SIG-M5 treated with dmso at 0.1 percent for 504 hours (cell line): ENCODE measurements around the gene SELENBP1.
"Not testable (repeated sequence)": the region's sequence is repeated elsewhere in the genome, so short reads cannot be mapped to it uniquely, and the experiment has no call there.

Experiments used
- DNase-seq: peaks from one replicate; lab custom pipeline; 2025; ENCODE audit not compliant: unreplicated experiment; lab: John Stamatoyannopoulos, UW

SELENBP1 gene

DNA sequence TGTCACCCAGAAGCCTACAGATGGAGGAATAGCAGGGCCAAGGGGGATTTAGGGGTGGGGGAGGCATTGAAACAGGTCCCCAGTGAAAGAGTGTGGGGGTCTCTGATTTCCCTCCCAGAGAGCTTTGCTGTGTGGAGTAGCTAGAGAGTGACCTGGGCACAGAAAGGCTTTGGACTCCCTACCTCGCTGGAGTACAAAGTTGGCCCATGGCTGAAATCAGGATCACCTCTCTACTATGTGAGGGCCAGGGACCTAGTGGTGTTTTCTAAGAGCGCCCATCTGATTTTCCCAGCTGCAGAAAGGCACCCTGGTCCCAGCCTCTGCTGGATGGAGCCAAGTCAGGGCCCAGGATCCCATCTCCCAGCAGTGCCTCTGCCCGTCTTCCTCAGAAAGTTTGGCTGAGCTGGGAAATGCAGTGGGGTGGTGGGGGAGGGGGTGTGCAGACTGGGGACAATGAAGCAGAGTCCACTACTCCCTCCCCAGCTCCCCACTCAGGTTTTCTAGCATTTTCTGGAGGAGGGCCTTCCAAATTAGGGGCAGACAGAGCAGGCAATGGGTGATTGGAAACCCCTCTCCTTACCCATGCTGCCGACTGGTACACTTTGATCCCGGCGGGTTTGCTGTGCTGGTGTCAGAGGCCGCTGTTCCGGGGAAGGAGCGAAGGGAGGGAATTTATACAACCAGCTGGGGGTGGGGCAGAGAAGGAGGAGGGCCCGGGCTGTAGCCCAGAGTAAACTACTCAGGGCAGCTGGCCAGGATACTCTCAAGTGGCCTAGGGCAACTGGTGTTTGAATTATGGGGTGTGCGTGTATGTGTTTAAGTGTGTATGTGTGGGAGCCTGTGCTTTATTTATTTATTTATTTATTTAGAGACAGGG, at the start of gene SELENBP1:
SELENBP1 (minus strand) TSS at position 648 of the 877 bp plus-strand sequence; CDS start at position 584, 64 bp downstream.
- DNase-seq, result peak; percentile 57

DNA sequence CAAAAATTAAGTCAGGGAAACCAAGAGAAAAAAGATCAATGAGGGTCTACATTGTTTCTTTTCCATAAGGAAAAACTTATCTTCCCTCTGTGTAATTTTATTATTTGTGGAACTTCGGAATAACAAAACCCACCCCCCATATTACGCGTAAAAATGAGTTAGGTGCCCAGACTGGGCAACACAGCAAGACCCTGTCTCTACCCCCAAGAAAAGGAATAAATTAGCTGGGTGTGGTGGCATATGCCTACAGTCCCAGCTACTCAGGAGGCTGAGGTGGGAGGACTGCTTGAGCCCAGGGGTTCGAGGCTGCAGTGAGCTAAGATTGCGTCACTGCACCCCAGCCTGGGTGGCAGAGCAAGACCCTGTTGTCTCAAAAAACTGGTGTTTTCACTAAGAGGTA, 47.3 kb upstream of the SELENBP1 start:
- DNase-seq, result no peak

DNA sequence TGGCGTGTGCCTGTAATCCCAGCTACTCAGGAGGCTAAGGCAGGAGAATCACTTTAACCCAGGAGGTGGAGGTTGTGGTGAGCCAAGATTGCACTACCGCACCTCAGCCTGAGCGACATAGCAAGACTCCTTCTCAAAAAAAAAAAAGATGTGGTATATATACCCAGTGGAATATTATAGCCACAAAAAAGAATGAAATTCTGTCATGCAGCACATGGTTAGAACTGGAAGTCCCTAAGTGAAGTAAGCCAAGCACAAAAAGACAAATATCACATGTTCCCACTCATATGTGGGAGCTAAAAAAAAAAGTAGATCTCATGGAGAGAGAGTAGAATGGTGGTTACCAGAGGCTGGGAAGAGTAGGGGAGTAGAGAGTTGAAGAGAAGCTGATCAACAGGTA, 45.6 kb upstream of the SELENBP1 start:
- no peak for DNase-seq

- DNase-seq, result peak; percentile 28
Observed at GRCh38 chr1:151416231-151416630, 43.7 kb upstream of the SELENBP1 start.

GRCh38 chr1:151411884-151412283, 39.4 kb upstream of the SELENBP1 start:
- DNase-seq, result no peak

GRCh38 chr1:151408891-151409290, 36.4 kb upstream of the SELENBP1 start:
- DNase-seq, result no peak

GRCh38 chr1:151407304-151407703, 34.8 kb upstream of the SELENBP1 start:
- DNase-seq, result no peak

DNA sequence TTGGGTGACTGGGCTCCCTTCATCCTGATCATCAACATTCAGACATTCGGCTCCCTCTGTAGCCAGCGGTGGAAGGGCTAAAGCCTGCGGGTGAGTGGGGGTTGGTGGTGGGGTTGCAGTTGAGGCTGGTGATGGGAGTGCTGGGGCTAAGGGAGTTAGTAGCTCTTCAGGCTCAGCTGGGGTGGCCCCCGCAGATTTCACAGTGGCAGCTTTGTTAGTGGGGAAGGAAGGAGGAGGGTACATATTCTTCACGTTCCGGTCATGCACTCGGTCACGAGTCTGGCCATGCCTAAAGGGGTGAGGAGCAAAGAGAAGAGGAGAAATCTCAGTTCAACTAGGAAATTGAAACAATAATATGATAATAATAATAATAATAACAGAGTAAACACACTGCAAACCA, 33.7 kb upstream of the SELENBP1 start:
- DNase-seq, result no peak

DNA sequence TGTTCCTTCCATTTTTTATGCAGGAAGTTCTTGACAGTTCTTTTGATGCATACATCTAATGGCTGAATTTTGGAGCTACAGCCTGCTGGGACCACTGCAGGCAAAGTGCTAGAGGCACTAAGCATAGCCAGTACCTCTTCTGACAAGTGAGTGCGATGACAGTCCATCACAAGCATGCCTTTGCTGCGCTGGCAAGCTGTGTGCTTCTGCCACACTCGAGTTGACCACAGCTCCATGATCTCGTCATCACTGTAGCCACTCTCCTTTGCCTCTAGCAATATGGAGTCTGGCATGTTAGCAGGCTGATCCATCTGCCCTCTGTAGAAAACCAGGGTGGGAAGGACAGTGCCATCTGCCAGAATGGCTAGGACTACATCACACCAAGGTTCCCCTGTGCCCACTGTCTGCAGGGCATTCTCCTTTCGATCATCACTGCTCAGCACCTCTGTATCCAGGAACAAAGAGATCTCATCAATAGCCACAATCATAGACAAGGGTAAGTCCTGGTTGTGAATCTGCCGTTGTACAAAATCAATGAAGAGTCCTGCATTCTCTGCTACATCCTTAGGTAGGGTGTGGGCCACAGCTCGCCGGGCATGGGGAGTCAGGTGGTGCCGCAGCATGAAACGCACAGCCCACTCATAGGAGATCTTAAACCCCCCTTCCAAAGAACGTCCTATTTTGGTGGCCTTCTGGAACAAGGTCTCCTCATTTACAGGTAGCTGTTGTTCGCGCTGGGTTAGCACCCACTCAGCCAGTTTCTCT, 32.9 kb upstream of the SELENBP1 start:
- DNase-seq, result no peak

- no peak for DNase-seq
Observed at GRCh38 chr1:151403612-151404011, 31.1 kb upstream of the SELENBP1 start.

DNA sequence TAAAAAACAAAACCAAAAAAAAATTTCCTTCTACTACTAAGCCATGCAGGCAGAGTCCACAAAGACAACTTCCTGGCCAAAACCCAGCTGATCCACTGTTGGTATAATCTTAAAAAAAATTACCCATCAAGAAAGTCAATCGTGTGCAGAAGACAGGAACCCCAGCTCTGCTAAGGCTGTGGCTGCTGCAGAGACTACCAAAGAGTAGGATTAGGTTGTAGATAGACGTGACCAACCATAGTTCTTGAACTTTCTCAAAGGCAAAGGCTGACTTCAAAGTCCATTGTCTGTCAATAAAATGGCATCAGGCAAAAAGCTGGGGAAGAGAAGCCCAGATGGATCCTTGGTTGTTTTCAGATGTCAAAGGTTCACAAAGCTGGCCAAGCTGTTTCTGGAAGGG, 30.3 kb upstream of the SELENBP1 start:
- no peak for DNase-seq

- DNase-seq, result no peak
Observed at GRCh38 chr1:151401860-151402259, 29.4 kb upstream of the SELENBP1 start.

DNA sequence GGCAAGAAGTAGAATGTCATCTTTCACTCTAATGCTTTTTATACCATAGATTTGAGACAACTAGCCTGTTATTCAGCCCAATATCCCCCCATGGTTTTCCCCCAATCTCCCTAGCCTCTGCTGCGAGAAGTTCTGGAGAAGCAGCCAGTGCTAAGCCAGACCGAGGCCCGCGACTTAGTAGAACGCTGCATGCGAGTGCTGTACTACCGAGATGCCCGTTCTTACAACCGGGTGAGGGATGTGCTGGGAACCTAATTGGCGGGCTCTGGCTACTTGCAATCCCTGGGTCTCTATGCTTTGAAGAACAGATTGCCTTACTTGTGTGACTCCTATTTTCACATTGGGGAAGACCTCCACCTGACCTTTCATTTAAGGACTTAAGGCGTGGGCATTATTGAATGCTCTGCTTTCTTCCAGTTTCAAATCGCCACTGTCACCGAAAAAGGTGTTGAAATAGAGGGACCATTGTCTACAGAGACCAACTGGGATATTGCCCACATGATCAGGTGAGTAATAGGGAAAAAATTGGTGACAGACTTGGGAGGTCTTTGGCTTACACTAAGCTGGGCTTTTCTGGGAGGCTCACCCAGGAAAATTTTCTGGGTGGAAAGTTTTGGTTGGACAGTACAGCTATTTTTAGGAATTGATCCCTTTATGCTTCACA, 28.8 kb upstream of the SELENBP1 start:
- no peak for DNase-seq

DNA sequence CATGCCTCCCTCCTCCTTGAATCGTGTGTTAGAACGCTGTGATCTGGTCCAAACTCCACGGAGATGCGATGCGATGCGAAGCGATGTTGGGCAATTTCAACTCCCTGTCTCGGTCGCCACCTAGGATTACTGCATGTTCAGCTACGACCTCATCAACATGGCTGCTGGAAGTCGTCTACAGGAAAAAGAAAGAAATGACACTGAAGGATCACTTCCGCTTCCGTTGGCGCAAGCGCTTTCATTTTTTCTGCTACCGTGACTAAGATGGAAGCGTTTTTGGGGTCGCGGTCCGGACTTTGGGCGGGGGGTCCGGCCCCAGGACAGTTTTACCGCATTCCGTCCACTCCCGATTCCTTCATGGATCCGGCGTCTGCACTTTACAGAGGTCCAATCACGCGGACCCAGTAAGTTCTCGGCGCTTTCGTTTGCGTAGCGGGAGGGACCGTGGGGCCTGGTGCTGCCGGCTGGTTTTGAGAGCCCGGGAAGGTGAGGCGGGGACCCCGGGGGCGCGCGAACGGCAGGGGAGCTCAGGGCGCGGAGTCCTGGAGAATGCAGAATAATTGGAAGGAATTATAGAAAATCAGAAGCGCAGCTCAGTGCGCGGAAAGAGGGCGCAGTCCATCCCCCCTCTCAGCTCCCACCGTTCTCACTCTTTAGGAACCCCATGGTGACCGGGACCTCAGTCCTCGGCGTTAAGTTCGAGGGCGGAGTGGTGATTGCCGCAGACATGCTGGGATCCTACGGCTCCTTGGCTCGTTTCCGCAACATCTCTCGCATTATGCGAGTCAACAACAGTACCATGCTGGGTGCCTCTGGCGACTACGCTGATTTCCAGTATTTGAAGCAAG, 27.0 kb upstream of the SELENBP1 start, which contains the start of gene PSMB4:
PSMB4 (plus strand) TSS at position 250 of the 848 bp plus-strand sequence; CDS start at position 265, 15 bp downstream.
- DNase-seq, result peak; percentile 99

GRCh38 chr1:151396265-151396664, 23.8 kb upstream of the SELENBP1 start:
- DNase-seq, result not testable (repeated sequence)

- no peak for DNase-seq
Observed at GRCh38 chr1:151393583-151393982, 21.1 kb upstream of the SELENBP1 start.

DNA sequence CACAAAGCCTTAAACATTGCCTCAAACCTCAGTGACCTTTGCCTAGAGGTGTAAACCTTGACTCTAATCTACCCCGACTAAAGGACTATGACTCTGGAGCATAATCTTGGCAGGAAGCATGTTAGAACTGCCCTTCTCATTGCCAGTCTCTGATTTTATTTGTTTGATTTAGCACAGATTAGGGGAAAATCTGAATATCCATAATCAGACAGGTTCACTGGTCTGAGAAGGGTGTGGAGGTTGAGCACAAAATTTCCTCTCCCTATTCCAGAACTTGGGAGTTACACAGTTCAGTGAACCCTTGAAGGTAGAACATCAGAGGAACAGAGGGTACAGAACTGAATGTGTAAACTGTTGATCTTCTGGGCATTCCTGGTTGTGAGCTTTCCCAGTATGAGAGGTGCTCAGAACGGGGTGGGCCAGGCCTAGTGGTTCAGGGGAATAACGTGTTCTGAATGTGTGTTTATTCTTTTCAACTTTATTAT, 18.6 kb upstream of the SELENBP1 start:
- no peak for DNase-seq

- not testable (repeated sequence) for DNase-seq
Observed at GRCh38 chr1:151390221-151391078, 17.9 kb upstream of the SELENBP1 start.

GRCh38 chr1:151386002-151386401, 13.5 kb upstream of the SELENBP1 start:
- no peak for DNase-seq
